ENCODE data around the gene FAM83E. TPM values are rescaled to one million over a fixed set of nuclear protein-coding genes. Genes with fewer than 3 reads are reported as not detected.

The FAM83E gene
- total and polyA plus RNA-seq, 10 of the 15 experiments (the other 5 are each of a cell fraction or from before 2014, with no cell fraction given): 0.14 to 2.5 (median 0.33) TPM; not detected in 4

- no peak for TF ChIP-seq E2F8 (IDR thresholded peaks at IDR 0.05; ENCODE audit: low read depth, partially characterized antibody)
- TF ChIP-seq POLR2A (IDR thresholded peaks at IDR 0.05; ENCODE audit: low read depth, low read length): no peak
- no peak for TF ChIP-seq TARDBP (IDR thresholded peaks at IDR 0.05; ENCODE audit: borderline replicate concordance)
Measured at GRCh38 chr19:48568345-48568886, 46.5 kb downstream of the FAM83E start (continued).

- Histone ChIP-seq H4K20me1 (ENCODE audit: control insufficient read depth, insufficient read depth) (no peaks in the 10 kb centered on the region), H3K27me3 (replicated peaks in 1 of 2; ENCODE audit: control insufficient read depth in 2 of 2, insufficient read depth in 2 of 2, low read length in 1 of 2) (peaks cover 0 to 3% of the 10 kb centered on the region in 2 experiments; a peak in 2 of 4 replicates), H3K79me2 (ENCODE audit: control insufficient read depth, insufficient read depth, low read length) (no peaks in the 10 kb centered on the region), H3K4me2 (ENCODE audit: control insufficient read depth, insufficient read depth) (no peak overlapping the region), H3K4me3 (no peak overlapping the region), H3K27ac (ENCODE audit: control insufficient read depth, insufficient read depth) (no peak overlapping the region), H2AFZ (ENCODE audit: control insufficient read depth, low read depth, low read length) (no peak overlapping the region), H3K4me1 (ENCODE audit: control insufficient read depth, insufficient read depth, low read length) (no peaks in the 10 kb centered on the region), H3K9ac (ENCODE audit: control insufficient read depth, insufficient read depth, low read length) (no peak overlapping the region), H3K9me3 (replicated peaks; ENCODE audit: control insufficient read depth, insufficient read depth, low read length) (no peaks in the 10 kb centered on the region), H3K36me3 (ENCODE audit: control insufficient read depth in 2 of 2, insufficient read depth in 2 of 2, low read length in 1 of 2) (no peaks in the 10 kb centered on the region)
- DNase-seq (ENCODE audit: low read depth, low spot score) (no peak), FAIRE-seq (no peak), ATAC-seq (no peak)
- SMC1A ChIA-PET (ENCODE audit: uncharacterized antibody, unreplicated experiment): no interaction called here
- intact Hi-C loops (cut with micrococcal nuclease; ENCODE audit: unreplicated experiment) (no loop called here), in situ Hi-C loops (cut with MboI) (loop anchor here (25.0 kb wide), 1 partner anchor 703 kb away; the partner anchor contains the start of gene TPRX2)
- POLR2A ChIA-PET: no interaction called here
- TF ChIP-seq RUNX3 (IDR thresholded peaks at IDR 0.05; ENCODE audit: low read length): no peak
- no peak for TF ChIP-seq ZNF274 (IDR thresholded peaks at IDR 0.05; ENCODE audit: insufficient read depth, insufficient read length)
- BruUV-seq (replicated peaks): no TSS peak
- CTCF ChIA-PET: interaction anchor here (1.4 kb wide), 1 partner anchor 19 kb away, joined by 6 read pairs; no protein-coding TSS in a partner anchor
- WGBS (ENCODE audit: insufficient coverage, insufficient replicate concordance, low lambda C conversion rate, missing lambda C conversion rate): 74% methylated on average over 7 of the region's 7 CpGs
- RAD21 ChIA-PET (ENCODE audit: unreplicated experiment): no interaction called here
Measured at GRCh38 chr19:48565090-48565489, 49.8 kb downstream of the FAM83E start.

Other genes with a start within 250 kb of the FAM83E start
Only the 7 nearest of the 21 such genes appear.
- gene SULT2B1, start 62.9 kb downstream of the FAM83E start, total RNA-seq (2014; rRNA removed): not detected in 2 replicates
- gene SULT2B1, start 62.9 kb downstream of the FAM83E start, total RNA-seq (2014; rRNA removed; fragmentation: Illumina TruSeq; extraction: Trizol): not detected in 2 replicates
- 0.16 TPM in 1 of 2 replicates, not detected in the other for gene SULT2B1, start 62.9 kb downstream of the FAM83E start, total RNA-seq (2021)
- gene SULT2B1, start 62.9 kb downstream of the FAM83E start, polyA plus RNA-seq (2011; rRNA removed): not detected in 2 replicates
- gene SULT2B1, start 62.9 kb downstream of the FAM83E start, polyA plus RNA-seq (2014; fragmentation: Illumina TruSeq; extraction: Trizol): not detected in 2 replicates
- gene SULT2B1, start 62.9 kb downstream of the FAM83E start, polyA plus RNA-seq (2014; fragmentation: Nextera tagmentation; extraction: Ambion mirVana): not detected
- gene SULT2B1, start 62.9 kb downstream of the FAM83E start, polyA plus RNA-seq (2014; rRNA removed): 0.23 TPM in 1 of 2 replicates, not detected in the other
- gene SULT2B1, start 62.9 kb downstream of the FAM83E start, polyA plus RNA-seq (2016; fragmentation: Nextera tagmentation; extraction: Ambion mirVana): under 1 TPM; 0.11 to 0.14 TPM
- not detected in 2 replicates for gene SPACA4, start 8.3 kb downstream of the FAM83E start, total RNA-seq (2014; rRNA removed)
- gene SPACA4, start 8.3 kb downstream of the FAM83E start, total RNA-seq (2014; rRNA removed; fragmentation: Illumina TruSeq; extraction: Trizol): not detected in 2 replicates
- not detected in 2 replicates for gene SPACA4, start 8.3 kb downstream of the FAM83E start, total RNA-seq (2021)
- gene SPACA4, start 8.3 kb downstream of the FAM83E start, polyA plus RNA-seq (2011; rRNA removed): not detected in 2 replicates
- gene SPACA4, start 8.3 kb downstream of the FAM83E start, polyA plus RNA-seq (2014; fragmentation: Illumina TruSeq; extraction: Trizol): not detected in 2 replicates
- not detected for gene SPACA4, start 8.3 kb downstream of the FAM83E start, polyA plus RNA-seq (2014; fragmentation: Nextera tagmentation; extraction: Ambion mirVana)
- not detected in 2 replicates for gene SPACA4, start 8.3 kb downstream of the FAM83E start, polyA plus RNA-seq (2014; rRNA removed)
- not detected for gene SPACA4, start 8.3 kb downstream of the FAM83E start, polyA plus RNA-seq (2016; fragmentation: Nextera tagmentation; extraction: Ambion mirVana)
- gene RPL18, start 4.1 kb upstream of the FAM83E start, total RNA-seq (2014; rRNA removed): 3,864 and 4,267 TPM in 2 replicates
- gene RPL18, start 4.1 kb upstream of the FAM83E start, total RNA-seq (2014; rRNA removed; fragmentation: Illumina TruSeq; extraction: Trizol): 2,138 and 2,306 TPM in 2 replicates
- 2,548 and 2,593 TPM in 2 replicates for gene RPL18, start 4.1 kb upstream of the FAM83E start, total RNA-seq (2021)
- gene RPL18, start 4.1 kb upstream of the FAM83E start, polyA plus RNA-seq (2011; rRNA removed): 786 and 1,901 TPM in 2 replicates
- 1,711 and 2,137 TPM in 2 replicates for gene RPL18, start 4.1 kb upstream of the FAM83E start, polyA plus RNA-seq (2014; fragmentation: Illumina TruSeq; extraction: Trizol)
- 100 to 1,000 TPM; 393 to 844 TPM for gene RPL18, start 4.1 kb upstream of the FAM83E start, polyA plus RNA-seq (2014; fragmentation: Nextera tagmentation; extraction: Ambion mirVana)
- gene RPL18, start 4.1 kb upstream of the FAM83E start, polyA plus RNA-seq (2014; rRNA removed): 3,670 and 3,986 TPM in 2 replicates
- gene RPL18, start 4.1 kb upstream of the FAM83E start, polyA plus RNA-seq (2016; fragmentation: Nextera tagmentation; extraction: Ambion mirVana): 1,000 to 10,000 TPM; 1,291 to 1,299 TPM
- gene SPHK2, start 4.4 kb upstream of the FAM83E start, total RNA-seq (2014; rRNA removed): 12.4 and 15.9 TPM in 2 replicates
- gene SPHK2, start 4.4 kb upstream of the FAM83E start, total RNA-seq (2014; rRNA removed; fragmentation: Illumina TruSeq; extraction: Trizol): 6.5 and 7.1 TPM in 2 replicates
- 33.1 and 40.5 TPM in 2 replicates for gene SPHK2, start 4.4 kb upstream of the FAM83E start, total RNA-seq (2021)
- 3.0 and 5.7 TPM in 2 replicates for gene SPHK2, start 4.4 kb upstream of the FAM83E start, polyA plus RNA-seq (2011; rRNA removed)
- 2.2 and 4.7 TPM in 2 replicates for gene SPHK2, start 4.4 kb upstream of the FAM83E start, polyA plus RNA-seq (2014; fragmentation: Illumina TruSeq; extraction: Trizol)
- gene SPHK2, start 4.4 kb upstream of the FAM83E start, polyA plus RNA-seq (2014; fragmentation: Nextera tagmentation; extraction: Ambion mirVana): under 1 TPM; 0.37 to 0.75 TPM
- gene SPHK2, start 4.4 kb upstream of the FAM83E start, polyA plus RNA-seq (2014; rRNA removed): 26.4 and 31.5 TPM in 2 replicates
- 10 to 100 TPM; 29.7 to 31.7 TPM for gene SPHK2, start 4.4 kb upstream of the FAM83E start, polyA plus RNA-seq (2016; fragmentation: Nextera tagmentation; extraction: Ambion mirVana)
- 10.5 and 10.6 TPM in 2 replicates for gene DBP, start 22.3 kb upstream of the FAM83E start, total RNA-seq (2014; rRNA removed)
- 7.0 and 8.1 TPM in 2 replicates for gene DBP, start 22.3 kb upstream of the FAM83E start, total RNA-seq (2014; rRNA removed; fragmentation: Illumina TruSeq; extraction: Trizol)
- gene DBP, start 22.3 kb upstream of the FAM83E start, total RNA-seq (2021): 6.7 and 7.3 TPM in 2 replicates
- 6.0 and 9.8 TPM in 2 replicates for gene DBP, start 22.3 kb upstream of the FAM83E start, polyA plus RNA-seq (2011; rRNA removed)
- gene DBP, start 22.3 kb upstream of the FAM83E start, polyA plus RNA-seq (2014; fragmentation: Illumina TruSeq; extraction: Trizol): 5.0 and 5.1 TPM in 2 replicates
- 1 to 10 TPM; 2.0 to 2.6 TPM for gene DBP, start 22.3 kb upstream of the FAM83E start, polyA plus RNA-seq (2014; fragmentation: Nextera tagmentation; extraction: Ambion mirVana)
- gene DBP, start 22.3 kb upstream of the FAM83E start, polyA plus RNA-seq (2014; rRNA removed): 9.4 and 9.7 TPM in 2 replicates
- 1 to 10 TPM; 4.0 to 7.1 TPM for gene DBP, start 22.3 kb upstream of the FAM83E start, polyA plus RNA-seq (2016; fragmentation: Nextera tagmentation; extraction: Ambion mirVana)
- gene CA11, start 31.1 kb upstream of the FAM83E start, total RNA-seq (2014; rRNA removed): 3.5 and 5.5 TPM in 2 replicates
- 1.8 and 2.3 TPM in 2 replicates for gene CA11, start 31.1 kb upstream of the FAM83E start, total RNA-seq (2014; rRNA removed; fragmentation: Illumina TruSeq; extraction: Trizol)
- 3.3 and 3.9 TPM in 2 replicates for gene CA11, start 31.1 kb upstream of the FAM83E start, total RNA-seq (2021)
- gene CA11, start 31.1 kb upstream of the FAM83E start, polyA plus RNA-seq (2011; rRNA removed): 1.2 and 1.7 TPM in 2 replicates
- 1.9 TPM in 2 replicates for gene CA11, start 31.1 kb upstream of the FAM83E start, polyA plus RNA-seq (2014; fragmentation: Illumina TruSeq; extraction: Trizol)
- gene CA11, start 31.1 kb upstream of the FAM83E start, polyA plus RNA-seq (2014; fragmentation: Nextera tagmentation; extraction: Ambion mirVana): 1 to 10 TPM; 5.4 to 7.5 TPM
- 1.8 and 2.7 TPM in 2 replicates for gene CA11, start 31.1 kb upstream of the FAM83E start, polyA plus RNA-seq (2014; rRNA removed)
- gene CA11, start 31.1 kb upstream of the FAM83E start, polyA plus RNA-seq (2016; fragmentation: Nextera tagmentation; extraction: Ambion mirVana): 1 to 10 TPM; 1.9 to 2.6 TPM
- gene NTN5, start 57.9 kb upstream of the FAM83E start, total RNA-seq (2014; rRNA removed): not detected in 2 replicates
- not detected in 2 replicates for gene NTN5, start 57.9 kb upstream of the FAM83E start, total RNA-seq (2014; rRNA removed; fragmentation: Illumina TruSeq; extraction: Trizol)
- gene NTN5, start 57.9 kb upstream of the FAM83E start, total RNA-seq (2021): not detected in 2 replicates
- 0.07 TPM in 1 of 2 replicates, not detected in the other for gene NTN5, start 57.9 kb upstream of the FAM83E start, polyA plus RNA-seq (2011; rRNA removed)
- gene NTN5, start 57.9 kb upstream of the FAM83E start, polyA plus RNA-seq (2014; fragmentation: Illumina TruSeq; extraction: Trizol): not detected in 2 replicates
- not detected for gene NTN5, start 57.9 kb upstream of the FAM83E start, polyA plus RNA-seq (2014; fragmentation: Nextera tagmentation; extraction: Ambion mirVana)
- gene NTN5, start 57.9 kb upstream of the FAM83E start, polyA plus RNA-seq (2014; rRNA removed): 0.22 and 0.23 TPM in 2 replicates
- gene NTN5, start 57.9 kb upstream of the FAM83E start, polyA plus RNA-seq (2016; fragmentation: Nextera tagmentation; extraction: Ambion mirVana): not detected

Data from GM12878 (cell line).